ENCODE results near the gene IL17B.

Gene IL17B

GRCh38 chr5:149421834-149422233 is 42.7 kb upstream of the IL17B start:
- H3K9ac ChIP-seq (ENCODE audit: low read depth in 1 of 2, low read length in 2 of 2), result no peak overlapping the region
- peaks cover 5 to 12% of the 10 kb centered on the region in 2 donors for H3K36me3 ChIP-seq (ENCODE audit: control insufficient read depth in 2 of 2, insufficient read depth in 2 of 2, low read length in 2 of 2)
- H3K27me3 ChIP-seq (ENCODE audit: control insufficient read depth in 2 of 2, insufficient read depth in 2 of 2, low read length in 2 of 2), result no peaks in the 10 kb centered on the region
- no peaks in the 10 kb centered on the region for H3K9me3 ChIP-seq (ENCODE audit: control insufficient read depth in 2 of 2, low read length in 2 of 2)
- H3K4me1 ChIP-seq (ENCODE audit: control insufficient read depth in 2 of 2, insufficient read depth in 2 of 2, low read length in 2 of 2), result peaks cover 5 to 15% of the 10 kb centered on the region in 2 donors
- no peak overlapping the region for H3K4me3 ChIP-seq (ENCODE audit: low read length in 2 of 2)
- H3K27ac ChIP-seq (ENCODE audit: low read depth in 2 of 2, low read length in 2 of 2), result peak overlapping the region; percentile 54 to 85

- no peak overlapping the region for H3K4me3 ChIP-seq (ENCODE audit: low read length in 2 of 2)
- peaks cover 5 to 15% of the 10 kb centered on the region in 2 donors for H3K4me1 ChIP-seq (ENCODE audit: control insufficient read depth in 2 of 2, insufficient read depth in 2 of 2, low read length in 2 of 2)
These were observed 42.2 kb upstream of the IL17B start for GRCh38 chr5:149421372-149421685.

GRCh38 chr5:149420545-149421371 is 41.7 kb upstream of the IL17B start:
- no peaks in the 10 kb centered on the region for H3K9me3 ChIP-seq (ENCODE audit: control insufficient read depth in 2 of 2, low read length in 2 of 2)
- H3K9ac ChIP-seq (ENCODE audit: low read depth in 1 of 2, low read length in 2 of 2), result no peak overlapping the region
- peaks cover 5 to 15% of the 10 kb centered on the region in 2 donors for H3K4me1 ChIP-seq (ENCODE audit: control insufficient read depth in 2 of 2, insufficient read depth in 2 of 2, low read length in 2 of 2)
- peaks cover 5 to 10% of the 10 kb centered on the region in 2 donors for H3K36me3 ChIP-seq (ENCODE audit: control insufficient read depth in 2 of 2, insufficient read depth in 2 of 2, low read length in 2 of 2)
- peak overlapping the region; percentile 54 to 85 for H3K27ac ChIP-seq (ENCODE audit: low read depth in 2 of 2, low read length in 2 of 2)
- H3K27me3 ChIP-seq (ENCODE audit: control insufficient read depth in 2 of 2, insufficient read depth in 2 of 2, low read length in 2 of 2), result no peaks in the 10 kb centered on the region
- H3K4me3 ChIP-seq (ENCODE audit: low read length in 2 of 2), result no peak overlapping the region

More at GRCh38 chr5:149421372-149421685, 42.2 kb upstream of the IL17B start:
- H3K9me3 ChIP-seq (ENCODE audit: control insufficient read depth in 2 of 2, low read length in 2 of 2), result no peaks in the 10 kb centered on the region
- H3K9ac ChIP-seq (ENCODE audit: low read depth in 1 of 2, low read length in 2 of 2), result no peak overlapping the region
- H3K36me3 ChIP-seq (ENCODE audit: control insufficient read depth in 2 of 2, insufficient read depth in 2 of 2, low read length in 2 of 2), result peaks cover 5 to 11% of the 10 kb centered on the region in 2 donors
- H3K27me3 ChIP-seq (ENCODE audit: control insufficient read depth in 2 of 2, insufficient read depth in 2 of 2, low read length in 2 of 2), result no peaks in the 10 kb centered on the region
- H3K27ac ChIP-seq (ENCODE audit: low read depth in 2 of 2, low read length in 2 of 2), result peak overlapping the region; percentile 54 to 85

- Histone ChIP-seq H3K36me3 (ENCODE audit: control insufficient read depth in 2 of 2, insufficient read depth in 2 of 2, low read length in 2 of 2) (peaks cover 5 to 9% of the 10 kb centered on the region in 2 donors), H3K27me3 (ENCODE audit: control insufficient read depth in 2 of 2, insufficient read depth in 2 of 2, low read length in 2 of 2) (no peaks in the 10 kb centered on the region), H3K27ac (ENCODE audit: low read depth in 2 of 2, low read length in 2 of 2) (peak overlapping the region; percentile 54 to 85), H3K4me1 (ENCODE audit: control insufficient read depth in 2 of 2, insufficient read depth in 2 of 2, low read length in 2 of 2) (peaks cover 5 to 18% of the 10 kb centered on the region in 2 donors), H3K9ac (ENCODE audit: low read depth in 1 of 2, low read length in 2 of 2) (peak overlapping the region in 1 of 2 donors; percentile 14), H3K9me3 (ENCODE audit: control insufficient read depth in 2 of 2, low read length in 2 of 2) (no peaks in the 10 kb centered on the region), H3K4me3 (ENCODE audit: low read length in 2 of 2) (no peak overlapping the region)
These were observed 40.9 kb upstream of the IL17B start for GRCh38 chr5:149419859-149420544.

DNA sequence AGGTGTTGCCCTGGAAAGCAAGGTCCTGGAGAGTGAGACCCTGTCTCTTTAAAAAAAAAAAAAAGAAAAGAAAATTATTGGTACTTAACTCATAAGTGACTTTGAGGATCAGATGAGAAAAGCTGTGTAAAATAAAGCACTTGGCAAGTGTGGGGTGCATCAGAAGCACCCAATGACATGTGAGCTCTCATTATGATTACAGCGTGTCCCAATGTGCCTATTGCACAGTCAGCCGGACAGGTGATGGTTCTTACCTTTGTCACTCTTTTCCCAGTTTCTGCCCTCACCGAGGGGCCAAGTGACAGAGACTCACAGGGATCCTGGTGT is 40.4 kb upstream of the IL17B start:
- Histone ChIP-seq H3K4me1 (ENCODE audit: control insufficient read depth in 2 of 2, insufficient read depth in 2 of 2, low read length in 2 of 2) (peaks cover 5 to 20% of the 10 kb centered on the region in 2 donors), H3K9me3 (ENCODE audit: control insufficient read depth in 2 of 2, low read length in 2 of 2) (no peaks in the 10 kb centered on the region), H3K27me3 (ENCODE audit: control insufficient read depth in 2 of 2, insufficient read depth in 2 of 2, low read length in 2 of 2) (no peaks in the 10 kb centered on the region), H3K27ac (ENCODE audit: low read depth in 2 of 2, low read length in 2 of 2) (peak overlapping the region; percentile 54 to 85), H3K36me3 (ENCODE audit: control insufficient read depth in 2 of 2, insufficient read depth in 2 of 2, low read length in 2 of 2) (peaks cover 4 to 5% of the 10 kb centered on the region in 2 donors), H3K4me3 (ENCODE audit: low read length in 2 of 2) (no peak overlapping the region), H3K9ac (ENCODE audit: low read depth in 1 of 2, low read length in 2 of 2) (peak overlapping the region in 1 of 2 donors; percentile 14)

DNA sequence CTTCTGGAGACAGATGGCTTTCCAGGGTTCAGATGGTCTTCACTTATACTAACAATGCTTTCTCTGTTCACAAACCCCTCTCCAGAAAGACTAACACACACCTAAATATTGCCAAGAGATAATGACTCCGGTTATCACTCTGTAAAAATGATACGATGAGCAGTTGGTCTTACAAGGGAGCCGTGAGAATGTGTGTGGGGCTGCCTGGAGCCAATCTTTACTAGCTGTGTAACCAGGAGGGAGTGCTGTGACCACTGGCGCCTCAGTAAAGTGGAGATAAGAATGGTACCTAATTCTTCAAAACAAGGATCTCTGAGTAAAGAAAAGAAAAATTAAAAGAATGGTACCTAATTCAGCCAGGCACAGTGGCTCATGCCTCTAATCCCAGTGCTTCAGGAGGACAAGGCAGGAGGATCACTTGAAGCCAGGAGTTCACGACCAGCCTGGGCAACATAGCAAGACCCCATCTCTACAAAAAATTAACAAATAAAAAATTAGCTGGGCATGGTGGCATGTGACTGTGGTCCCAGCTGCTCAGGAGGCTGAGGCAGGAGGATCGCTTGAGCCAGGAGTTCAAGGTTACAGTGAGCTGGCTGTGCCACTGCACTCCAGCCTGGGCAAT is 39.9 kb upstream of the IL17B start:
- no peaks in the 10 kb centered on the region for H3K27me3 ChIP-seq (ENCODE audit: control insufficient read depth in 2 of 2, insufficient read depth in 2 of 2, low read length in 2 of 2)
- H3K9me3 ChIP-seq (ENCODE audit: control insufficient read depth in 2 of 2, low read length in 2 of 2), result no peaks in the 10 kb centered on the region
- peak overlapping the region; percentile 76 to 85 for H3K27ac ChIP-seq (ENCODE audit: low read depth in 2 of 2, low read length in 2 of 2)
- H3K9ac ChIP-seq (ENCODE audit: low read depth in 1 of 2, low read length in 2 of 2), result no peak overlapping the region
- H3K36me3 ChIP-seq (ENCODE audit: control insufficient read depth in 2 of 2, insufficient read depth in 2 of 2, low read length in 2 of 2), result peaks cover 3 to 5% of the 10 kb centered on the region in 2 donors
- peaks cover 5 to 22% of the 10 kb centered on the region in 2 donors for H3K4me1 ChIP-seq (ENCODE audit: control insufficient read depth in 2 of 2, insufficient read depth in 2 of 2, low read length in 2 of 2)
- H3K4me3 ChIP-seq (ENCODE audit: low read length in 2 of 2), result no peak overlapping the region

DNA sequence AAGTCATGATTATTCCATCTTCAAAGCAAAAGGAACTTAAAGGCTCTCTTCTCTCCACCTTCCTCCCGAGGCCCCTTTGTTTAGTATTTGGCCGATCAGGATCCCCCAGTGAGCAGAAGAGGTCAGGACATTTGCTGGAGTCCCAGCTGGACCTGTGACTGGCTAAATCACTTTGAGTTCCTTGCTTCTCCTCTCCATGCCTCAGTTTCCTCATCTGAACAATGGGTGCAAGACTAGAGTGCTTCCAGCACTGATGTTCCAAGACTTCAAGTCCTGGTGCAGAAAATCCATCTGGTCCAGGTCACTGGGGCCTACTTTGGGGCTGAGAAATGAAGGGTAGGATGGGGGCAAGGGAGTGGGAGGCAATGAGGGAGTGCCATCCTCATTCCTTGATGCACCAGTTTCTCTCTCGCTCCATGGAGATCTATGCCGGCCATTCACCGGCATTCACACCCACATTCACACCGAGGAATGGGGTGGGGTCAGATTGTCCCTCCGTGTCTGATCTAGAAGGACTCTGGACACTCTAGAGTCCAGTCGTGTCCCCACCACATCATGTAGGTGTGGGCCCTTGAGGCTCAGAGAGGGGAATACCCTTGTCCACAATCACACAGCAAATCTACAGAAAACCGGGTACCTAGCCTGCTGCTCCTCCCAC is 38.7 kb upstream of the IL17B start:
- Histone ChIP-seq H3K4me1 (ENCODE audit: control insufficient read depth in 2 of 2, insufficient read depth in 2 of 2, low read length in 2 of 2) (peaks cover 5 to 16% of the 10 kb centered on the region in 2 donors), H3K27me3 (ENCODE audit: control insufficient read depth in 2 of 2, insufficient read depth in 2 of 2, low read length in 2 of 2) (no peaks in the 10 kb centered on the region), H3K9ac (ENCODE audit: low read depth in 1 of 2, low read length in 2 of 2) (peak overlapping the region in 1 of 2 donors; percentile 56), H3K9me3 (ENCODE audit: control insufficient read depth in 2 of 2, low read length in 2 of 2) (no peaks in the 10 kb centered on the region), H3K4me3 (ENCODE audit: low read length in 2 of 2) (peak overlapping the region in 1 of 2 donors; percentile 37), H3K27ac (ENCODE audit: low read depth in 2 of 2, low read length in 2 of 2) (peak overlapping the region; percentile 76 to 80), H3K36me3 (ENCODE audit: control insufficient read depth in 2 of 2, insufficient read depth in 2 of 2, low read length in 2 of 2) (peaks cover 3 to 5% of the 10 kb centered on the region in 2 donors)

DNA sequence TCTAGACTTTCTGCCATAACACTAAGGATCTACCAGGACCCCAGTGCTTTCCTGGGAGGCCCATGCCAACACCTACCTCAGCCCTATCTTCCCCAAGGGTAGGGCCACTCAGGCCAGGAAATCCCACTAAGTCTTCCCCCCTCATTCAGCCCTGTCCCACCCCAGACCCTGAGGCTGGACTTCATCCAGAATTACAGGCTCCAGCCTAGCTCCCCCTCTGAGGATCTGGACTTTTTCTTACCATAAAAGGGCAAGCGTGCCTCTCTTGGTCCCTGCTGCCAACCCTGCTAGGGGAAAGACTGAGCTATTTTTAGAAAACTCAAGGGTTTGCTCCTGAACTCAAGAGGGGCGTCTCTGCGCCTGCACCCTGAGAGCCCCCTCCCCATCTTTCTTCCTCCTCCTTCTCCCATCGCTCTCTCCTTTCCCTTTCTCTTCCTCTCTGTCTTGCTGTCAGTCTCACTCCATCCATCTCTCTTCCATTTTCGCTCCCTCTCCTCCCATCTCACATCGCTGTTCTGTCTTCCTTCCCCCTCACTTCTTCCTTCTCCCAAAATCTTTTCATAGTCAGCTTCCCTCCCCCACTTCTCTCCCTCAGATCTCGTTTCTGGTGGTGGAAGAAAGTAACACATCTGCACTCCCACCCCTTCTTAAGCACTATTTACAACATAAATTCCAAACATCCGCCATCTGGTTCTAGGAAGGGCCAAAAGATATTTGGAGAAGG is 38.1 kb upstream of the IL17B start:
- Histone ChIP-seq H3K36me3 (ENCODE audit: control insufficient read depth in 2 of 2, insufficient read depth in 2 of 2, low read length in 2 of 2) (peaks cover 3 to 5% of the 10 kb centered on the region in 2 donors), H3K9me3 (ENCODE audit: control insufficient read depth in 2 of 2, low read length in 2 of 2) (no peaks in the 10 kb centered on the region), H3K27ac (ENCODE audit: low read depth in 2 of 2, low read length in 2 of 2) (peak overlapping the region; percentile 76 to 80), H3K9ac (ENCODE audit: low read depth in 1 of 2, low read length in 2 of 2) (peak overlapping the region; percentile 49 to 56), H3K4me1 (ENCODE audit: control insufficient read depth in 2 of 2, insufficient read depth in 2 of 2, low read length in 2 of 2) (peaks cover 5 to 15% of the 10 kb centered on the region in 2 donors), H3K27me3 (ENCODE audit: control insufficient read depth in 2 of 2, insufficient read depth in 2 of 2, low read length in 2 of 2) (no peaks in the 10 kb centered on the region), H3K4me3 (ENCODE audit: low read length in 2 of 2) (peak overlapping the region; percentile 36 to 37)
